AG09319 (cell line): ENCODE measurements around the gene CEP70.

Source experiments
- DNase-seq: peaks from one replicate; pipeline ENCODE4 v3.0.0-alpha.2; 2010; ENCODE audit warnings: low read depth; ENCODE audit errors: extremely low read depth
- CTCF ChIP-seq: IDR thresholded peaks from 2 replicates; pipeline ENCODE4 v1.5.1; 2011; ENCODE audit warnings: low read depth, mild to moderate bottlenecking, inconsistent platforms, low read length, moderate library complexity

CEP70 gene

GRCh38 chr3:138451595-138452162 lies 142.4 kb downstream of the CEP70 start:
- no peak for TF ChIP-seq CTCF

GRCh38 chr3:138450704-138451424 lies 143.2 kb downstream of the CEP70 start:
- no peak for TF ChIP-seq CTCF
- no peak for DNase-seq

More at GRCh38 chr3:138451595-138452162, 142.4 kb downstream of the CEP70 start:
- DNase-seq = no peak

- no peak for DNase-seq
- no peak for TF ChIP-seq CTCF
These were observed 143.9 kb downstream of the CEP70 start for GRCh38 chr3:138450181-138450580.

- TF ChIP-seq CTCF = no peak
These were observed 144.6 kb downstream of the CEP70 start for GRCh38 chr3:138449490-138449889.

GRCh38 chr3:138448631-138449030 lies 145.4 kb downstream of the CEP70 start:
- no peak for TF ChIP-seq CTCF
- no peak for DNase-seq

More at GRCh38 chr3:138449490-138449889, 144.6 kb downstream of the CEP70 start:
- DNase-seq = no peak

- TF ChIP-seq CTCF = no peak
- DNase-seq = no peak
These were observed 148.4 kb downstream of the CEP70 start for GRCh38 chr3:138445654-138446053.

- no peak for DNase-seq
- TF ChIP-seq CTCF = no peak
These were observed 148.8 kb downstream of the CEP70 start for GRCh38 chr3:138445236-138445635.
